OCI-LY1 (cell line): Measurements from ENCODE around the gene CD3E.

Experiments
- H2AFZ ChIP-seq: fragments of 200-600 bp; sonication (generic), shearing (Covaris generic); 2 replicates; pipeline ENCODE4 v1.6.0; 2014; ENCODE audit warnings: antibody characterized with exemption, mild to moderate bottlenecking, low read length
- H3F3A ChIP-seq: fragments of 200-600 bp; sonication (generic), shearing (Covaris generic); 2 replicates; pipeline ENCODE4 v1.6.0; 2014; ENCODE audit warnings: mild to moderate bottlenecking, antibody characterized with exemption, low read length, moderate library complexity; ENCODE audit not compliant: insufficient read depth
- H3K27ac ChIP-seq: fragments of 200-600 bp; sonication (generic); 2 replicates; pipeline ENCODE4 v1.5.1; 2014; ENCODE audit warnings: low read length, mixed run types, mild to moderate bottlenecking, low read depth; ENCODE audit not compliant: poor library complexity, severe bottlenecking
- H3K27me3 ChIP-seq: fragments of 200-600 bp; sonication (generic); 2 replicates; pipeline ENCODE4 v1.6.0; 2014; ENCODE audit warnings: antibody characterized with exemption, mild to moderate bottlenecking, low read length, moderate library complexity; ENCODE audit not compliant: insufficient read depth
- H3K36me3 ChIP-seq: fragments of 200-600 bp; sonication (generic); 2 replicates; pipeline ENCODE4 v1.6.1; 2014; ENCODE audit warnings: mild to moderate bottlenecking, antibody characterized with exemption, low read length, moderate library complexity, mixed read lengths; ENCODE audit not compliant: insufficient read depth
- H3K4me1 ChIP-seq: fragments of 200-600 bp; sonication (generic); 2 replicates; pipeline ENCODE4 v1.5.1; 2014; ENCODE audit warnings: mild to moderate bottlenecking, low read length, moderate library complexity; ENCODE audit not compliant: insufficient read depth, severe bottlenecking
- H3K4me2 ChIP-seq: fragments of 200-600 bp; sonication (generic), shearing (Covaris generic); 2 replicates; pipeline ENCODE4 v1.6.1; 2014; ENCODE audit warnings: low read length
- H3K4me3 ChIP-seq: fragments of 200-600 bp; sonication (generic); 2 replicates; pipeline ENCODE4 v1.5.1; 2014; ENCODE audit warnings: low read length, low read depth, mild to moderate bottlenecking, mixed read lengths; ENCODE audit not compliant: poor library complexity, severe bottlenecking
- H3K79me2 ChIP-seq: fragments of 200-600 bp; shearing (Covaris generic); 2 replicates; pipeline ENCODE4 v1.6.1; 2016; ENCODE audit warnings: mixed run types, low read length, mixed read lengths; ENCODE audit not compliant: insufficient read depth
- H3K9ac ChIP-seq: fragments of 200-600 bp; sonication (generic), shearing (Covaris generic); 2 replicates; pipeline ENCODE4 v1.6.1; 2014; ENCODE audit warnings: mild to moderate bottlenecking, low read length, mixed read lengths
- H3K9me2 ChIP-seq: fragments of 200-600 bp; sonication (generic), shearing (Covaris generic); 2 replicates; pipeline ENCODE4 v1.6.1; 2014; ENCODE audit warnings: low read depth, mild to moderate bottlenecking, low read length, mixed read lengths
- H3K9me3 ChIP-seq: fragments of 200-600 bp; shearing (Covaris generic); 2 replicates; pipeline ENCODE4 v1.6.1; 2014; ENCODE audit warnings: low read length, mixed read lengths
- H4K20me1 ChIP-seq: fragments of 200-600 bp; sonication (generic), shearing (Covaris generic); 2 replicates; pipeline ENCODE4 v1.6.0; 2016; ENCODE audit warnings: mild to moderate bottlenecking, low read length; ENCODE audit not compliant: insufficient read depth
- EZH2 ChIP-seq: fragments of 200-600 bp; sonication (generic), shearing (Covaris generic); IDR thresholded peaks from 2 replicates; pipeline ENCODE4 v1.8.0; 2017; ENCODE audit warnings: borderline replicate concordance, mixed run types, mild to moderate bottlenecking, antibody characterized with exemption, low read length, moderate library complexity, mixed read lengths
- TF ChIP-seq, protein P1 (sequence below): fragments of 200-600 bp; sonication (generic), shearing (Covaris generic); IDR thresholded peaks from 2 replicates; pipeline ENCODE4 v1.5.1; 2017; ENCODE audit warnings: mild to moderate bottlenecking, antibody characterized with exemption, low read length, moderate library complexity, mixed read lengths

The CD3E gene

DNA sequence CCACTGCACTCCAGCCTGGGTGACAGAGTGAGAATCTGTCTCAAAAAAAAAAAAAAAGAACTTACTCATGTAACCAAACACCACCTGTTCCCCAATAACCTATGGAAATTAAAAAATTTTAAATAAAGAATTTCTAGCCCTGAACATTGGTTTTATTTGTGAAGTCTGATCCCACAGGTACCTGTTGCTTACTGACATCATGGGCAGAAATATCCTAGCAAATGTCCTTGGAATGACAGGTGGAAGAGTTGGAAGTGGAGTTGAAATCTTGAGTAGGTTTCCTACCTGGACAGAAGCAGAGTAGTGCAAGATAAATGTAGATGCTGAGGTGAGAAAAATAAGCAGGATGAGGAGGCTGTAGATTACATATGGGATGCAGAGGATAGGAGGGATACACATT, 20.8 kb downstream of the CD3E start:
- no peak overlapping the region for H3K4me3 ChIP-seq
- H3F3A ChIP-seq, result no peaks in the 10 kb centered on the region
- no peak overlapping the region for H3K9ac ChIP-seq
- peaks cover 14% of the 10 kb centered on the region for H3K4me1 ChIP-seq
- no peaks in the 10 kb centered on the region for H3K9me3 ChIP-seq
- no peak overlapping the region for H3K4me2 ChIP-seq
- H3K27ac ChIP-seq, result no peak overlapping the region
- no peaks in the 10 kb centered on the region for H3K9me2 ChIP-seq
- H4K20me1 ChIP-seq, result no peaks in the 10 kb centered on the region
- no peaks in the 10 kb centered on the region for H3K36me3 ChIP-seq
- TF ChIP-seq, protein P1, sequence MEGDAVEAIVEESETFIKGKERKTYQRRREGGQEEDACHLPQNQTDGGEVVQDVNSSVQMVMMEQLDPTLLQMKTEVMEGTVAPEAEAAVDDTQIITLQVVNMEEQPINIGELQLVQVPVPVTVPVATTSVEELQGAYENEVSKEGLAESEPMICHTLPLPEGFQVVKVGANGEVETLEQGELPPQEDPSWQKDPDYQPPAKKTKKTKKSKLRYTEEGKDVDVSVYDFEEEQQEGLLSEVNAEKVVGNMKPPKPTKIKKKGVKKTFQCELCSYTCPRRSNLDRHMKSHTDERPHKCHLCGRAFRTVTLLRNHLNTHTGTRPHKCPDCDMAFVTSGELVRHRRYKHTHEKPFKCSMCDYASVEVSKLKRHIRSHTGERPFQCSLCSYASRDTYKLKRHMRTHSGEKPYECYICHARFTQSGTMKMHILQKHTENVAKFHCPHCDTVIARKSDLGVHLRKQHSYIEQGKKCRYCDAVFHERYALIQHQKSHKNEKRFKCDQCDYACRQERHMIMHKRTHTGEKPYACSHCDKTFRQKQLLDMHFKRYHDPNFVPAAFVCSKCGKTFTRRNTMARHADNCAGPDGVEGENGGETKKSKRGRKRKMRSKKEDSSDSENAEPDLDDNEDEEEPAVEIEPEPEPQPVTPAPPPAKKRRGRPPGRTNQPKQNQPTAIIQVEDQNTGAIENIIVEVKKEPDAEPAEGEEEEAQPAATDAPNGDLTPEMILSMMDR, result no peak
- no peak for TF ChIP-seq EZH2
- H3K79me2 ChIP-seq, result no peaks in the 10 kb centered on the region
- no peaks in the 10 kb centered on the region for H3K27me3 ChIP-seq
- no peak overlapping the region for H2AFZ ChIP-seq

DNA sequence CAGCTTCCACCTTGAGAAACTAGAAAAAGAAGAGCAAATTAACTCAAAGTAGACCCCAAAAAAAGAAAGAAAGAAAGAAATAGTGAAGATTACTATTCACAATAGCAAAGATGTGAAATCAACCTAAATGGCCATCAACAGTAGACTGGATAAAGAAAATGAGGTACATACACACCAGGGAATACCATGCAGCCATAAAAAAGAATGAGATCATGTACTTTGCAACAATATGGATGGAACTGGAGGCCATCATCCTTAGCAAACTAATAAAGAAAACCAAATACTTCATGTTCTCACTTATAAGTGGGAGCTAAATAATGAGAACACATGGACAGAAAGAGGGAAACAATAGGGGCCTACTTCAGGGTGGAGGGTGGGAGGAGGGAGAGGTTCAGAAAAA, 24.2 kb downstream of the CD3E start:
- H3K4me3 ChIP-seq, result no peak overlapping the region
- H3K4me2 ChIP-seq, result no peak overlapping the region
- H3K27me3 ChIP-seq, result no peaks in the 10 kb centered on the region
- H2AFZ ChIP-seq, result no peak overlapping the region
- no peak for TF ChIP-seq EZH2
- H3K4me1 ChIP-seq, result no peaks in the 10 kb centered on the region
- no peak overlapping the region for H3K27ac ChIP-seq
- no peaks in the 10 kb centered on the region for H3K9me3 ChIP-seq
- H3K36me3 ChIP-seq, result no peaks in the 10 kb centered on the region
- H3K79me2 ChIP-seq, result no peaks in the 10 kb centered on the region
- H3K9me2 ChIP-seq, result no peaks in the 10 kb centered on the region
- no peak overlapping the region for H3K9ac ChIP-seq
- H4K20me1 ChIP-seq, result no peaks in the 10 kb centered on the region
- no peaks in the 10 kb centered on the region for H3F3A ChIP-seq

DNA sequence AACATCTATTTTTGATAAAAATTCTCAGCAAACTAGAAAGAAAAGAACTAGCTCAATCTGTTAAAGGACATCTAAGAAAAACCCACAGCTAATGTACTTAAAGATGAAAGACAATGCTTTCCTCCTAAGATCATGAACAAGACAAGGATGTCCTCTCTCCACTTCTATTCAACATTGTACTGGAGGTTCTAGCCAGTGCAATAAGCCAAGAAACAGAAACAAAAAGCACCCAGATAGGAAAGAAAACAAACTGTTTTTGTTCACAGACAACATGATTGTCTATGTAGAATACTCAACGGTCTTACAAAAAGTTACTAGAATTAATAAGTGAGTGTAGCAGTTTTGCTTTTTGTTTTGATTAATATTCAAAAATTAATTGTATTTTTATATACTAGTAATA, 30.2 kb downstream of the CD3E start:
- Histone ChIP-seq H3K27ac (no peak overlapping the region), H3F3A (no peaks in the 10 kb centered on the region), H3K36me3 (no peaks in the 10 kb centered on the region), H3K27me3 (no peaks in the 10 kb centered on the region), H4K20me1 (no peaks in the 10 kb centered on the region), H3K9me2 (no peaks in the 10 kb centered on the region), H3K79me2 (no peaks in the 10 kb centered on the region), H3K4me2 (no peak overlapping the region), H2AFZ (no peak overlapping the region), H3K9ac (no peak overlapping the region), H3K4me1 (peaks cover 17% of the 10 kb centered on the region), H3K9me3 (no peaks in the 10 kb centered on the region), H3K4me3 (no peak overlapping the region)
- TF ChIP-seq, protein P1, result no peak
- no peak for TF ChIP-seq EZH2

DNA sequence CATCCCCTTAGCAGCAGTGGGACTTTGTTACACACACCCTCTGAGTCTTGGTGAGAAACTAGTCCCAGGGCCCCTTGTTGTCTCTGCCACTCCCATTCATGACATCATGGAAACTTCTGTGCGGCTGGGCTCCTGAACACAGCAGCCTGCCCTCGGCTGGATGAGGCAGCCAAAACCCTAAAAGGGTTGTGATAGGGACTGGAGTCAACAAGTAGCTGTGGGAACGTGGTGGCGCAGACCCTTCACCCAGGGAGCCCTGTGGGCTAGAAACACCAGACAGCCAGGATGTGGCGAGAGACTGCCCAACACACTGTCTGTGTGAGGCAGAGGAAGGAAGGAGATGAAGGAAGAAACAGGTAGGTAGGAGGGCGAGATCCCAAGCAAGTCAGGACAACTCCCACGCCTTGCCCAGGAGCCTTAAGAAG, 34.1 kb downstream of the CD3E start:
- peaks cover 53% of the 10 kb centered on the region for H3K4me1 ChIP-seq
- H3K4me3 ChIP-seq, result peak overlapping the region; percentile 39
- H3K9me3 ChIP-seq, result no peaks in the 10 kb centered on the region
- H4K20me1 ChIP-seq, result no peaks in the 10 kb centered on the region
- peak overlapping the region; percentile 73 for H3K27ac ChIP-seq
- no peak overlapping the region for H2AFZ ChIP-seq
- peak overlapping the region; percentile 44; the same call in 1 of the 2 replicates for H3K9ac ChIP-seq
- no peaks in the 10 kb centered on the region for H3K27me3 ChIP-seq
- no peaks in the 10 kb centered on the region for H3K36me3 ChIP-seq
- H3F3A ChIP-seq, result no peaks in the 10 kb centered on the region
- H3K4me2 ChIP-seq, result peak overlapping the region; percentile 57
- H3K79me2 ChIP-seq, result no peaks in the 10 kb centered on the region
- no peaks in the 10 kb centered on the region for H3K9me2 ChIP-seq
- TF ChIP-seq EZH2, result no peak
- TF ChIP-seq, protein P1, result no peak
